SK-N-SH (cell line): ENCODE measurements around the gene PABPN1. TPM values are rescaled to one million over a fixed set of nuclear protein-coding genes. Genes with fewer than 3 reads are reported as not detected.
A peak's percentile ranks its signal among the peaks of the same experiment; 100 is the strongest.

Source experiments
- CTCF ChIA-PET: fragments of 300-600, 350-600 bp; formaldehyde crosslinking; extraction: SDS; loops from one replicate; lab custom pipeline; 2021; lab: Yijun Ruan, JAX
- POLR2A ChIA-PET: fragments of 350-600 bp; sonication (Branson Sonifier 250); formaldehyde crosslinking; extraction: SDS; loops from one replicate; lab custom pipeline; 2020; ENCODE audit warnings: antibody characterized with exemption, inconsistent platforms; lab: Yijun Ruan, JAX
- DNase-seq: peaks from one replicate; pipeline ENCODE4 v3.0.0; 2012
- H2AFZ ChIP-seq: fragments of 200-600 bp; sonication (generic); 2 replicates; pipeline ENCODE4 v1.8.1; 2016; ENCODE audit warnings: antibody characterized with exemption, mild to moderate bottlenecking, low read depth
- H3F3A ChIP-seq: fragments of 200-600 bp; sonication (generic); replicated peaks from 2 replicates; pipeline ENCODE3; 2016; ENCODE audit warnings: antibody characterized with exemption, mild to moderate bottlenecking; ENCODE audit not compliant: insufficient read depth
- H3K27ac ChIP-seq, 2 experiments: fragments of 200-500 bp in 1 of 2; fragments of 200-600 bp in 1 of 2; sonication (Bioruptor generic) in 1 of 2; sonication (generic), shearing (Covaris generic) in 1 of 2; 2 replicates each; pipeline versions ENCODE4 v1.5.1 to v1.6.1; 2014 to 2016; ENCODE audit warnings: low read depth in 2 of 2, inconsistent platforms in 1 of 2, low read length in 1 of 2, mild to moderate bottlenecking in 1 of 2, mixed read lengths in 1 of 2
- H3K27me3 ChIP-seq: fragments of 200-600 bp; sonication (generic), shearing (Covaris generic); 2 replicates; pipeline ENCODE4 v1.6.1; 2016; ENCODE audit warnings: mixed run types; ENCODE audit not compliant: insufficient read depth
- H3K36me3 ChIP-seq, 2 experiments: fragments of 200-500 bp in 1 of 2; fragments of 200-600 bp in 1 of 2; sonication (Bioruptor generic) in 1 of 2; sonication (generic) in 1 of 2; replicated peaks in 1 of 2; 2 replicates each; pipeline versions ENCODE3 to v1.5.1; 2014 to 2016; ENCODE audit warnings: low read length in 1 of 2, mild to moderate bottlenecking in 1 of 2; ENCODE audit not compliant: insufficient read depth in 2 of 2, control insufficient read depth in 1 of 2
- H3K4me1 ChIP-seq, 2 experiments: fragments of 200-500 bp in 1 of 2; fragments of 200-600 bp in 1 of 2; sonication (Bioruptor generic) in 1 of 2; sonication (generic), shearing (Covaris generic) in 1 of 2; 2 replicates each; pipeline versions ENCODE4 v1.5.1 to v1.6.1; 2014 to 2016; ENCODE audit warnings: low read depth in 1 of 2, low read length in 1 of 2, mixed run types in 1 of 2; ENCODE audit not compliant: insufficient read depth in 2 of 2, control insufficient read depth in 1 of 2
- H3K4me2 ChIP-seq: fragments of 200-600 bp; sonication (generic), shearing (Covaris generic); 2 replicates; pipeline ENCODE4 v1.6.1; 2017; ENCODE audit warnings: mixed run types
- H3K4me3 ChIP-seq, 2 experiments: fragments of 200-500 bp in 1 of 2; fragments of 200-600 bp in 1 of 2; sonication (Bioruptor generic) in 1 of 2; sonication (generic), shearing (Covaris generic) in 1 of 2; 2 replicates each; pipeline versions ENCODE4 v1.5.1 to v1.8.1; 2014 to 2016; ENCODE audit warnings: low read depth in 2 of 2, inconsistent platforms in 1 of 2, low read length in 1 of 2, mild to moderate bottlenecking in 1 of 2, mixed read lengths in 1 of 2, moderate library complexity in 1 of 2
- H3K79me2 ChIP-seq: fragments of 200-600 bp; sonication (generic); 2 replicates; pipeline ENCODE4 v1.8.1; 2017; ENCODE audit warnings: mild to moderate bottlenecking; ENCODE audit not compliant: insufficient read depth
- H3K9ac ChIP-seq: fragments of 200-600 bp; sonication (generic); 2 replicates; pipeline ENCODE4 v1.6.1; 2017; ENCODE audit warnings: mixed run types
- H3K9me2 ChIP-seq: fragments of 200-600 bp; sonication (generic); 2 replicates; pipeline ENCODE4 v1.6.1; 2017; ENCODE audit warnings: mixed run types
- H3K9me3 ChIP-seq: fragments of 200-600 bp; sonication (generic); 2 replicates; pipeline ENCODE4 v1.6.1; 2017; ENCODE audit warnings: mixed run types, mild to moderate bottlenecking, moderate library complexity
- H4K20me1 ChIP-seq: fragments of 200-600 bp; sonication (generic); 2 replicates; pipeline ENCODE4 v1.6.1; 2017; ENCODE audit warnings: mild to moderate bottlenecking, mixed run types; ENCODE audit not compliant: insufficient read depth
- CHD2 ChIP-seq: fragments of 150-350 bp; IDR thresholded peaks from 2 replicates; pipeline ENCODE4 v1.6.1; 2018; ENCODE audit warnings: low read length; ENCODE audit not compliant: partially characterized antibody
- ELF1 ChIP-seq: IDR thresholded peaks from 2 replicates; pipeline ENCODE4 v1.4.0; 2012
- FOXM1 ChIP-seq: IDR thresholded peaks from 2 replicates; pipeline ENCODE4 v1.4.0; 2012; ENCODE audit warnings: low read depth, mild to moderate bottlenecking
- GABPA ChIP-seq: IDR thresholded peaks from 2 replicates; pipeline ENCODE4 v1.4.0; 2012; ENCODE audit warnings: low read depth, mild to moderate bottlenecking
- IRF3 ChIP-seq: fragments of 150-350 bp; IDR thresholded peaks from 2 replicates; pipeline ENCODE4 v1.6.1; 2016; ENCODE audit warnings: mild to moderate bottlenecking, low read depth, low read length
- MXI1 ChIP-seq: IDR thresholded peaks from 2 replicates; pipeline ENCODE4 v1.6.1; 2012; ENCODE audit warnings: mild to moderate bottlenecking, low read depth, low read length, improper control_type of control experiment
- NRF1 ChIP-seq: IDR thresholded peaks from 2 replicates; pipeline ENCODE4 v1.6.1; 2012; ENCODE audit warnings: low read depth, mild to moderate bottlenecking, low read length
- PBX3 ChIP-seq: IDR thresholded peaks from 2 replicates; pipeline ENCODE4; 2012
- POLR2AphosphoS5 ChIP-seq: IDR thresholded peaks from 2 replicates; pipeline ENCODE4 v1.6.1; 2012; ENCODE audit warnings: low read depth, low read length
- RFX5 ChIP-seq: IDR thresholded peaks from 2 replicates; pipeline ENCODE4 v1.6.1; 2012; ENCODE audit warnings: mild to moderate bottlenecking, improper control_type of control experiment, low read length
- SIN3A ChIP-seq: IDR thresholded peaks from 2 replicates; pipeline ENCODE4 v1.6.1; 2012; ENCODE audit warnings: low read depth, mild to moderate bottlenecking, low read length, moderate library complexity, borderline replicate concordance
- TAF1 ChIP-seq: IDR thresholded peaks from 2 replicates; pipeline ENCODE4 v1.6.1; 2012; ENCODE audit warnings: low read depth, mild to moderate bottlenecking, low read length, moderate library complexity, borderline replicate concordance
- TCF12 ChIP-seq: IDR thresholded peaks from 2 replicates; pipeline ENCODE4 v1.4.0; 2012
- TEAD4 ChIP-seq: IDR thresholded peaks from 2 replicates; pipeline ENCODE4 v1.4.0; 2012; ENCODE audit warnings: mild to moderate bottlenecking, borderline replicate concordance; ENCODE audit not compliant: insufficient read depth
- YY1 ChIP-seq: IDR thresholded peaks from 2 replicates; pipeline ENCODE4 v1.4.0; 2012; ENCODE audit warnings: low read depth, mild to moderate bottlenecking
- WGBS: methylation state at CpG from one replicate; pipeline ENCODE4 v1.1.6; 2017; ENCODE audit warnings: low lambda C conversion rate; 5-methylcytosine and 5-hydroxymethylcytosine counted together
- polyA plus RNA-seq, 3 experiments: library from polyadenylated mRNA; depleted of rRNA; stranded (reverse); fragments of >200 nt; gene quantifications; 2 replicates each; pipeline ENCODE4 v1.2.3, GENCODE V29; 2012

Gene PABPN1
- polyA plus RNA-seq, 1 of the 3 experiments (the other 2 are of a cell fraction): 266 TPM

GRCh38 chr14:23285530-23286019 is 35.7 kb upstream of the PABPN1 start:
- H3K4me1 ChIP-seq: peaks cover 8 to 10% of the 10 kb centered on the region in 2 experiments; a peak in 3 of 4 replicates
- no peaks in the 10 kb centered on the region for H4K20me1 ChIP-seq
- peak overlapping the region; percentile 89 for H3K4me3 ChIP-seq
- WGBS: 2% methylated on average over 13 of the region's 22 CpGs
- H2AFZ ChIP-seq: peak overlapping the region; percentile 97
- H3K9me2 ChIP-seq: no peaks in the 10 kb centered on the region
- peak overlapping the region; percentile 96 for H3K4me2 ChIP-seq
- TF ChIP-seq YY1: no peak
- no peak for TF ChIP-seq IRF3
- H3K36me3 ChIP-seq: no peaks in the 10 kb centered on the region
- DNase-seq: no peak
- peaks cover 20% of the 10 kb centered on the region; the same call in 1 of the 2 replicates for H3K79me2 ChIP-seq
- peak overlapping the region; percentile 81 for H3K9ac ChIP-seq
- H3F3A ChIP-seq: peaks cover 10% of the 10 kb centered on the region
- no peaks in the 10 kb centered on the region for H3K27me3 ChIP-seq
- no peaks in the 10 kb centered on the region for H3K9me3 ChIP-seq
- H3K27ac ChIP-seq: peak overlapping the region; percentile 30 to 72
- POLR2A ChIA-PET: interaction anchor here (0.7 to 2.2 kb wide), 3 partner anchors 21 to 191 kb away, joined by 4 to 13 read pairs (median 9); partner anchors contain the start of genes ACIN1, BCL2L2, C14orf119 and PABPN1
- CTCF ChIA-PET: interaction anchor here (0.7 to 2.3 kb wide), 9 partner anchors 9 to 274 kb away, joined by 3 to 10 read pairs (median 3); partner anchors contain the start of gene BCL2L2

- H3K9ac ChIP-seq: peak within 1 kb of the TSS; percentile 81
- no peaks in the 10 kb centered on the region for H3K9me2 ChIP-seq
- ChIA-PET POLR2A (interaction anchor here (0.6 to 2.2 kb wide), 6 partner anchors 9 to 191 kb away, joined by 3 to 13 read pairs (median 4); partner anchors contain the start of genes ACIN1, BCL2L2, C14orf119 and PABPN1), CTCF (interaction anchor here (0.7 to 2.5 kb wide), 10 partner anchors 9 to 273 kb away, joined by 3 to 16 read pairs (median 4); partner anchors contain the start of genes BCL2L2 and PPP1R3E)
- no peaks in the 10 kb centered on the region for H3K36me3 ChIP-seq
- H3K27ac ChIP-seq: peak within 1 kb of the TSS; percentile 86 to 92
- H3K9me3 ChIP-seq: no peaks in the 10 kb centered on the region
- peak; percentile 97 for DNase-seq
- 2% methylated on average over 27 of the region's 53 CpGs for WGBS
- peak within 1 kb of the TSS; percentile 89 for H3K4me3 ChIP-seq
- no peaks in the 10 kb centered on the region for H3K27me3 ChIP-seq
- H3K79me2 ChIP-seq: peaks cover 20% of the 10 kb centered on the region; the same call in 1 of the 2 replicates
- peaks cover 8 to 10% of the 10 kb centered on the region in 2 experiments; a peak in 3 of 4 replicates for H3K4me1 ChIP-seq
- TF ChIP-seq CHD2 (peak; percentile 85), FOXM1 (no peak), MXI1 (peak; percentile 2), TAF1 (peak; percentile 41), GABPA (no peak), ELF1 (0 out of 2 replicates have a peak, but pooled peaks have one; percentile 13), PBX3 (peak; percentile 68), RFX5 (peak; percentile 80), SIN3A (no peak; the same call in 1 of the 2 replicates), NRF1 (peak; percentile 49), YY1 (no peak), TEAD4 (no peak), IRF3 (peak; percentile 90), POLR2AphosphoS5 (peak; percentile 73; the same call in 1 of the 2 replicates), TCF12 (no peak)
- peaks cover 10% of the 10 kb centered on the region for H3F3A ChIP-seq
- peak within 1 kb of the TSS; percentile 97 for H2AFZ ChIP-seq
- H4K20me1 ChIP-seq: no peaks in the 10 kb centered on the region
- H3K4me2 ChIP-seq: peak within 1 kb of the TSS; percentile 96
Measured at GRCh38 chr14:23286020-23286901, 35.0 kb upstream of the PABPN1 start, which contains the start of gene HOMEZ. TSS of gene HOMEZ (minus strand) at chr14:23286132. CDS start at chr14:23285952, 180 bp downstream.
